Measurements from ENCODE around the gene ZNF195.

Gene ZNF195

DNA sequence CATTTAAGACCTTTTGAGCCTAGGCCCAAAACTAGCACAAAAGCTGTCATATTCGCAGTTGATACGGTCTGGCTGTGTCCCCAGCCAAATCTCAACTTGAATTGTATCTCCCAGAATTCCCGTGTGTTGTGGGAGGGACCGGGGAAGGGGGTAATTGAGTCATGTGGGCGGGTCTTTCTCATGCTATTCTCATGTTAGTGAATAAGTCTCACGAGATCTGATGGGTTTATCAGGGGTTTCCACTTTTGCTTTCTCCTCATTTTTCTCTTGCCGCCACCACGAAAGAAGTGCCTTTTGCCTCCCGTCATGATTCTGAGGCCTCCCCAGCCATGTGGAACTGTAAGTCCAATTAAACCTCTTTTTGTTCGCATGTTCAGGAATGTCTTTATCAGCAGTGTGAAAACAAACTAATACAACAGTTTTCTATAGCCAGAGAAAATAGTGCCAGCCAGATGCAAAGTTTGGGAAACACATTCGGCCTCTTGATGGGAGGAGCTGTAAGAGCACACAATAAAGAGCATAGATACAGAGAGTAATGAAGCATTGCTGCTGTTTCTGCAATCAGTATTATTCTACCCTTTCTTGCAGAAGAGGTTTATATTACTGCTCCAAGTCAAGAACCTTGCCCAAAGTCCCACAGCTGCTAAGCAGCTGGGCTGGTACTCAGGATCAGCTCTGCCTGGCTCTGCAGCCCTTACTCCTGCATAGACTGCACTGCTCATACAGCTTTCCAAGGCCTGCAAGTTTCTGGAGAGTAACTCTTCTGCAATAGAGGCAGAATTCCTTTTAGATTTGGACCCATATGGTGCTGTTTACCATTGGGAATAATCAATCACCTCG is 2.0 kb upstream of the ZNF195 start:
- no peaks in the 10 kb centered on the region for H3K27me3 Mint-ChIP-seq (ENCODE audit: low read depth)
- TF ChIP-seq, protein P1, sequence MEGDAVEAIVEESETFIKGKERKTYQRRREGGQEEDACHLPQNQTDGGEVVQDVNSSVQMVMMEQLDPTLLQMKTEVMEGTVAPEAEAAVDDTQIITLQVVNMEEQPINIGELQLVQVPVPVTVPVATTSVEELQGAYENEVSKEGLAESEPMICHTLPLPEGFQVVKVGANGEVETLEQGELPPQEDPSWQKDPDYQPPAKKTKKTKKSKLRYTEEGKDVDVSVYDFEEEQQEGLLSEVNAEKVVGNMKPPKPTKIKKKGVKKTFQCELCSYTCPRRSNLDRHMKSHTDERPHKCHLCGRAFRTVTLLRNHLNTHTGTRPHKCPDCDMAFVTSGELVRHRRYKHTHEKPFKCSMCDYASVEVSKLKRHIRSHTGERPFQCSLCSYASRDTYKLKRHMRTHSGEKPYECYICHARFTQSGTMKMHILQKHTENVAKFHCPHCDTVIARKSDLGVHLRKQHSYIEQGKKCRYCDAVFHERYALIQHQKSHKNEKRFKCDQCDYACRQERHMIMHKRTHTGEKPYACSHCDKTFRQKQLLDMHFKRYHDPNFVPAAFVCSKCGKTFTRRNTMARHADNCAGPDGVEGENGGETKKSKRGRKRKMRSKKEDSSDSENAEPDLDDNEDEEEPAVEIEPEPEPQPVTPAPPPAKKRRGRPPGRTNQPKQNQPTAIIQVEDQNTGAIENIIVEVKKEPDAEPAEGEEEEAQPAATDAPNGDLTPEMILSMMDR (IDR thresholded peaks at IDR 0.05; ENCODE audit: unreplicated experiment in 3 of 3), result no peak
- peaks cover 29% of the 10 kb centered on the region for H3K4me1 Mint-ChIP-seq
- peak overlapping the region; percentile 56 to 74 (median 60) for H3K27ac Mint-ChIP-seq
- H3K9me3 Mint-ChIP-seq, result peaks cover 27% of the 10 kb centered on the region
- peaks cover 36% of the 10 kb centered on the region for H3K36me3 Mint-ChIP-seq (ENCODE audit: low read depth)
- peak overlapping the region; percentile 73 to 87 (median 86) for H3K4me3 Mint-ChIP-seq

GRCh38 chr11:3375552-3375951 is 3.4 kb downstream of the ZNF195 start:
- peaks cover 20% of the 10 kb centered on the region for H3K4me1 Mint-ChIP-seq
- TF ChIP-seq, protein P1 (IDR thresholded peaks at IDR 0.05; ENCODE audit: unreplicated experiment in 3 of 3), result no peak
- H3K4me3 Mint-ChIP-seq, result peak overlapping the region; percentile 46 to 68 (median 47)
- H3K36me3 Mint-ChIP-seq (ENCODE audit: low read depth), result peaks cover 11% of the 10 kb centered on the region
- no peak overlapping the region for H3K27ac Mint-ChIP-seq
- H3K27me3 Mint-ChIP-seq (ENCODE audit: low read depth), result no peaks in the 10 kb centered on the region
- H3K9me3 Mint-ChIP-seq, result peaks cover 55% of the 10 kb centered on the region

DNA sequence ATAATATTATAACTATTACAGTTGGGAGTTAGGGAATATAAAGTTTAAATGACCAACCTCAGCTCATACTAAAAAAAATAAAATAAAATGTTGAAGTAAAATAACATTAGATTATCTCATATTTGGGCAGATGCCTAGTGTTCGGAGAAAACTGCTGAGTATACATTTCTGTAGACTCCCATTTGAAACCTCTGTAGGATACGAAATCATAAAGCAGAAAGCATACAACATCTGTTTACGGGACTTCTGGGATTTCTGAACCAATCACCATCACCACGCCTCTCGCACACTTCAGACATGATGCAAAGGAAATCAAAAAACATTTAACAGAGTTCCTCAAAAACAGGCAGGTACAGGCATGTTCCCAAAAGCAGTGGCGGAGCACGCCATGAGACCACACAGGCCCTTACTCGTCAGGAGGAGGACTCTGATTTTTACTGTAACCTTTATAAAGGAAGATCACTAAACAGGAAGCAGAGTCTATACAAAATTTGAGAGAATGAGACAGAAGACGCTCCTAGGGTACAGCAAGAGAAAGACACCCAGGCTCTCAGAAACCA is 8.6 kb downstream of the ZNF195 start:
- Mint-ChIP-seq H3K36me3 (ENCODE audit: low read depth) (no peaks in the 10 kb centered on the region), H3K27me3 (ENCODE audit: low read depth) (no peaks in the 10 kb centered on the region), H3K9me3 (peaks cover 67% of the 10 kb centered on the region), H3K4me3 (no peak overlapping the region), H3K27ac (no peak overlapping the region), H3K4me1 (no peaks in the 10 kb centered on the region)
- TF ChIP-seq, protein P1 (IDR thresholded peaks at IDR 0.05; ENCODE audit: unreplicated experiment in 3 of 3), result no peak

- H3K4me1 Mint-ChIP-seq, result no peaks in the 10 kb centered on the region
- TF ChIP-seq, protein P1 (IDR thresholded peaks at IDR 0.05; ENCODE audit: unreplicated experiment in 3 of 3), result no peak
- no peak overlapping the region for H3K27ac Mint-ChIP-seq
- H3K27me3 Mint-ChIP-seq (ENCODE audit: low read depth), result no peaks in the 10 kb centered on the region
- H3K36me3 Mint-ChIP-seq (ENCODE audit: low read depth), result no peaks in the 10 kb centered on the region
- H3K9me3 Mint-ChIP-seq, result peaks cover 74% of the 10 kb centered on the region
- no peak overlapping the region for H3K4me3 Mint-ChIP-seq
Measured at GRCh38 chr11:3369366-3369765, 9.6 kb downstream of the ZNF195 start.

DNA sequence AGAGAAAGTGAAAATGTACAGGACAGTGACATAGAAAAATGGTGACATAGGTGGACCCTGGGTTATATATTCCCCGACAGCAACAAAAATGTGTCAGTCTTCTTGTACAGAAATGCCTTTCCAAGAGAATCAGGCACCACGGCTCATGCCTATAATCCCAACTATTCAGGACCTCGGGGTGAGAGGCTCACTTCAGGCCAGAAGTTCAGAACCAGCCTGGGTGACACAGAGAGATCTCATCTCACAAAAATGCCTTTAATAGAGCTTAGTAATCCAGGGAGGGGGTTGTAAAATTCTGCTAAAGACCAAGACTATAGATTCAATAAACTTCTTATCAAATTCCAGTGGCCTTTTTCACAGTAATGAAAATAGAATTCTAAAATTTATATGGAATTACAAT is 10.7 kb downstream of the ZNF195 start:
- Mint-ChIP-seq H3K4me1 (no peaks in the 10 kb centered on the region), H3K27ac (no peak overlapping the region), H3K36me3 (ENCODE audit: low read depth) (no peaks in the 10 kb centered on the region), H3K9me3 (peaks cover 75% of the 10 kb centered on the region), H3K27me3 (ENCODE audit: low read depth) (no peaks in the 10 kb centered on the region), H3K4me3 (no peak overlapping the region)
- TF ChIP-seq, protein P1 (IDR thresholded peaks at IDR 0.05; ENCODE audit: unreplicated experiment in 3 of 3), result no peak
